Endothelial cell of coronary artery (primary cell): ENCODE measurements around the gene ACBD6. TPM values are rescaled to one million over a fixed set of nuclear protein-coding genes. Genes with fewer than 3 reads are reported as not detected.

Experiments
- total RNA-seq: library from RNA; depleted of rRNA; stranded (reverse); fragments of >200 nt; gene quantifications from 2 replicates; pipeline ENCODE4 v1.2.3, GENCODE V29; 2014

The ACBD6 gene
- total RNA-seq = 55.1 and 64.9 TPM in 2 replicates

GRCh38 chr1:180502361-180503279 is at the start of gene ACBD6:
Gene ACBD6 (minus strand): TSS chr1:180502577. CDS start chr1:180502266, 311 bp downstream.

Other genes with a start within 250 kb of the ACBD6 start
- gene OVAAL, start 56.4 kb upstream of the ACBD6 start, total RNA-seq = 0.09 TPM in 1 of 2 replicates, not detected in the other
- 27.6 and 35.3 TPM in 2 replicates for gene XPR1, start 129.4 kb upstream of the ACBD6 start, total RNA-seq